Stimulated activated memory B cell treated with anti-CD40 and anti-IgM and Interleukin-4, amounts not matched to agents 10 μg/mL and 1 μg/mL and 100 μg/mL, for 72 hours (primary cell): ENCODE measurements around the gene TP63.

Experiments used
- ATAC-seq: fragments of 150-1000 bp; cut with Tn5 transposase; 2 replicates; pipeline ENCODE4 v1.10.0; 2021
- H3K27ac Mint-ChIP-seq: one replicate; pipeline ENCODE4 v1.8.0; 2022; ENCODE audit warnings: mild to moderate bottlenecking, mixed read lengths
- H3K27me3 Mint-ChIP-seq: one replicate; pipeline ENCODE4 v1.8.0; 2022; ENCODE audit warnings: mixed read lengths
- H3K36me3 Mint-ChIP-seq: one replicate; pipeline ENCODE4 v1.8.0; 2022; ENCODE audit warnings: mixed read lengths
- H3K4me1 Mint-ChIP-seq: one replicate; pipeline ENCODE4 v1.8.0; 2022; ENCODE audit warnings: mixed read lengths
- H3K4me3 Mint-ChIP-seq: one replicate; pipeline ENCODE4 v1.8.0; 2022; ENCODE audit warnings: mild to moderate bottlenecking, moderate library complexity, mixed read lengths
- H3K9me3 Mint-ChIP-seq: one replicate; pipeline ENCODE4 v1.8.0; 2022; ENCODE audit warnings: mixed read lengths

TP63 gene

DNA sequence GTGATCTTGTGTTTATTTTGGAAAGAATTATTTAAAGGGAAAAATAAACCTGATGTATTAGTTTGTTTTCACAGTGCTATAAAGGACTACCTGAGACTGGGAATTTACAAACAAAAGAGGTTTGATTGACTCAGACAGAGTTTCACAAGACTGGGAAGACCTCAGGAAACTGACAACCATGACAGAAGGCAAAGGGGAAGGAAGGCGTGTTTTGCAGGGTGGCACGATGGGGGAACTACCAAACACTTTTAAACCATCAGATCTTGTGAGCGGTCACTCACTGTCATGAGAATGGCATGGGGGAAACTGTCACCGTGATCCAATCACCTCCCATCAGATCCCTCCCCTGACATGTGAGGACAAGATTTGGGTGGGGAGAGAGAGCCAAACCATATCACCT lies 87.0 kb downstream of the TP63 start:
- Mint-ChIP-seq H3K36me3 (no peaks in the 10 kb centered on the region), H3K4me3 (no peak overlapping the region), H3K27ac (no peak overlapping the region), H3K9me3 (no peaks in the 10 kb centered on the region), H3K4me1 (no peaks in the 10 kb centered on the region), H3K27me3 (no peaks in the 10 kb centered on the region)
- ATAC-seq, result no peak

DNA sequence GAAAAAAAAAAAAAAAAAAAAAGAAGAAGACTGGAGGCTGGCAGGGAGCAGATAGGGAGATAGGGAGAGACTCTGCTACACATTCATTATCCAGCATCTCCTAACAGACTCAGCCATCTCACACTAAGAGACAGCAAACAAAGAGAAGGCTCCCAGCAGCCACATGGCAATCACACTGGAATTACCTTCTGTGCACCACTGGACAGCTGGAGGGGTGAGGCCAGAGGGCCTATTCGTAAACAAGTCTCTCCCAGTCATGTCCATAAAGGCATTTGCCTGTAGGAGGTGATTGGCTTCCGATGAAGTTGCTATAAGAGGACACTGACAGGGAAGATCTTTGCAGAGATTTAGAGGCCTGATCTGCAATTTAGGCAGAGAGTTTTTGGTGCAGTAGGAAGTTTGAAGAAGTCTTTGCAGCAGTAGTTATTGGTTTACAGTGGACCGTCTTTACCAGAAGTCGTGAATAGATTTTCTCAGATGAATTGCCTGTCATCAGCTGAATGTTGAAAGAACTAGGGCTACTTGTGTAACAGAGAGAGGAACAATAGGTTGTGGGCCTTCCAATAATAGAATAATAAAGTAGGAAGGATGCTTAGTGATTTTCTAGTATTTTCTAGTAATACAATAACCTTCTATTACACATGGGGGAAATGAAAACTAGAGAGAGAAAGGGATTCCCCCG lies 89.7 kb downstream of the TP63 start:
- Mint-ChIP-seq H3K27ac (no peak overlapping the region), H3K4me3 (no peak overlapping the region), H3K27me3 (no peaks in the 10 kb centered on the region), H3K9me3 (no peaks in the 10 kb centered on the region), H3K36me3 (no peaks in the 10 kb centered on the region), H3K4me1 (no peaks in the 10 kb centered on the region)
- no peak for ATAC-seq

DNA sequence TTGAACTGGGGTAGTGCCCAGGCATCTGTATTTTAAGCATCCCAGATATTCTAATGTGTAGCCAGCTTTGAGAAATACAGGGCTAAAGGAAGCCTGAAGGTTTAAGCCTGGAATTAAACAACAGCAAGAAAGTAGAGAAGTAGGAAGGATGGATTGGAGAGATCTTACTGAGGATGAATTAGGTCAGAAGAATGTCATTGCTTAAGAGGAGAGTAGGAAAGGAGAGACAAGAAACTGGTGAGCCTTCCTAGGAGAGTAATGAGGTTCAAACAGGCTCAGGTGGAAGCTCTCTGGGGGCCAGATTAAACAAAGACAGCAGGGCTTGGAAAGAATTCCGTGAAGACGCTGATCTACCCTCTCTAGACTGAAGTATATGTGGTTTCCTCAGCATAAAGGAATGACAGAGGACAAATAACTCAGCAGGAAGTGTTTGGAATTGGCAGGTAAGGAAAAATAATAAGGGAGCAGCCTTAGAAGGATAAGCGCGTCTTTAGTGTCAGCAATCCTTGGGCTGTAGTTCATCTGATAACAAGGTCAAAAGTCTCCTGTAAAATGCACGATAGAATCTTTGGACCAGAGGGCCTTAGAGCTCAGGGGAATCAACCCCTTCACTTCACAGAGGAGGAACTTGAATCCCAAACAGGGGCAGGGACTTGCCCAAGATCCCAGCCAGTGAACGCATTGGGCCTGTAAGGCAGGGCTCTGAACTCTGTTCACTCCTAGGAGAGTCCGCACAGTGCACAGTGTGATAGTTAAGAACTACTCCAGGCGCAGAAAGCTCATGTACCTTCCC lies 90.9 kb downstream of the TP63 start:
- Mint-ChIP-seq H3K9me3 (no peaks in the 10 kb centered on the region), H3K36me3 (no peaks in the 10 kb centered on the region), H3K27me3 (no peaks in the 10 kb centered on the region), H3K4me3 (no peak overlapping the region), H3K4me1 (no peaks in the 10 kb centered on the region), H3K27ac (no peak overlapping the region)
- ATAC-seq, result no peak

DNA sequence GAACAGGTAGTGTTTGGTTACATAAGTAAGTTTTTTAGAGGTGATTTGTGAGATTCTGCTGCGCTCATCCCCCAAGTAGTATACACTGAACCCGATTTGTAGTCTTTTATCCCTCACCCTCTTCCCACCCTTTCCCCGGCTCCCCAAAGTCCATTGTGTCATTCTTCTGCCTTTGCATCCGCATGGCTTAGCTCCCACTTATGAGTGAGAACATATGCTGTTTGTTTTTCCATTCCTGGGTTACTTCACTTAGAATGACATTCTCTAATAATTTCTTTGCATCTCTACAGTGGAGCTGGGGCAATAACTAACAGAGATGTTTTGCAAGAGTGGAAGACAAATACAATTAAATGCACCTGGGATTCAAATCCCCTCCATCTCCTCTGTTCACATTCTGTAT lies 93.2 kb downstream of the TP63 start:
- H3K27ac Mint-ChIP-seq, result no peak overlapping the region

DNA sequence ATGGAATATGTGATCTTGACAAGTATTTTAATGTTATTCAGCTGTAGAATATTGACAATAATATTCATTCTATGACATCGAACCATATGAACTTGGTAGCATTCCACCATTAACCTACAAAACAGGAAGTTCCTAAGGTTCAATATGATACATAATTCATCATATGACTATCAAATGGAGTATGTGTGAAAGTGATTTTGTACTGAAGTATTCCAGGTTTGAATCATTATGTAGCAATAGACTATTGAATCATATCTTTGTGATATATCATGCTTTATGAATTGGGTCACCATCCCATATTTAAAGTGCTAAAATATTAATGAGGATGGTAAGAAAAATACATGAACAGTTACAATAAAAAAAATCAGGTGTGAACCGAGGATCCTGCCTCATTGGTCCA lies 95.1 kb downstream of the TP63 start:
- Mint-ChIP-seq H3K9me3 (no peaks in the 10 kb centered on the region), H3K27ac (no peak overlapping the region), H3K4me3 (no peak overlapping the region), H3K27me3 (no peaks in the 10 kb centered on the region), H3K36me3 (no peaks in the 10 kb centered on the region), H3K4me1 (no peaks in the 10 kb centered on the region)
- no peak for ATAC-seq

More for the DNA sequence above, 93.2 kb downstream of the TP63 start:
- no peak for ATAC-seq
- H3K4me3 Mint-ChIP-seq, result no peak overlapping the region
- H3K27me3 Mint-ChIP-seq, result no peaks in the 10 kb centered on the region
- no peaks in the 10 kb centered on the region for H3K4me1 Mint-ChIP-seq
- no peaks in the 10 kb centered on the region for H3K9me3 Mint-ChIP-seq
- H3K36me3 Mint-ChIP-seq, result no peaks in the 10 kb centered on the region

DNA sequence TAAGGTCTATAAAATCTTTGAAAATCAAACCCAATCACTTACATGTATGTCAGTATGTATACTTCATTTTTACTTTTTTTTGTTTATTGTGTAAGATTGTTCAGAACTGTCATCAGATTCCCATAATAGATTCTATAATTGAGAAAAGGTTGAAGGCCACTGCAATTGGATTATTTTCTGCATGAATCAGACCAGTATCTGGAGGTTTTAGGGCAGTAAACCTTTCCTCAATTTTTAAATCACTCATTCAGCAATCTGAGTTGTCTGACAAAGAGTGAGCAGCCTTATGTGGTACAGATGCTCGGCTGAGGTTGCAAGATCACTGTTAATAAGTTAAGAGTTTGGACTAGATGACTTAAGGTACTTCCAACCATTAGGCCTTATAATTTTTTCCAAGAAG lies 96.0 kb downstream of the TP63 start:
- Mint-ChIP-seq H3K36me3 (no peaks in the 10 kb centered on the region), H3K9me3 (no peaks in the 10 kb centered on the region), H3K4me1 (no peaks in the 10 kb centered on the region), H3K27ac (no peak overlapping the region), H3K27me3 (no peaks in the 10 kb centered on the region), H3K4me3 (no peak overlapping the region)
- ATAC-seq, result no peak

DNA sequence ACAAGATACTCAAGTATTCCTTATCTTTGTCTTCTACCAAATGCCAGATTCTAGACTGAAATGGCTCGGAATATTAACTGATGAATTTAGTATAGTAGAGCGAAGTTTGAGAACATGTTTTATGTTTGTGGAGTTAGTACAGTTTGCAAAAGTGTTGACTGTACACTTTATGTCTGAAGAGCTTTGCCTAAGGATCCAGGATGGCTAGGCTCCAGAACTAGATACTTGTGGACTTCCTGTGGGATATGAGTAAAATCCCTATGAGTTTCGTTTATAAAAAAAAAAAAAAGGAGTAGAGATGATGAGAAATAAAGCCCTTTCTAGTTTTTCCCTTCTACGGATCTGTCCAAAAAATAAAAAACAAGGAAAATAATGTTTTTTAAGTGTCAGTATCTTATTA lies 96.7 kb downstream of the TP63 start:
- ATAC-seq, result no peak
- H3K36me3 Mint-ChIP-seq, result no peaks in the 10 kb centered on the region
- no peak overlapping the region for H3K4me3 Mint-ChIP-seq
- H3K27ac Mint-ChIP-seq, result no peak overlapping the region
- no peaks in the 10 kb centered on the region for H3K4me1 Mint-ChIP-seq
- no peaks in the 10 kb centered on the region for H3K27me3 Mint-ChIP-seq
- no peaks in the 10 kb centered on the region for H3K9me3 Mint-ChIP-seq

DNA sequence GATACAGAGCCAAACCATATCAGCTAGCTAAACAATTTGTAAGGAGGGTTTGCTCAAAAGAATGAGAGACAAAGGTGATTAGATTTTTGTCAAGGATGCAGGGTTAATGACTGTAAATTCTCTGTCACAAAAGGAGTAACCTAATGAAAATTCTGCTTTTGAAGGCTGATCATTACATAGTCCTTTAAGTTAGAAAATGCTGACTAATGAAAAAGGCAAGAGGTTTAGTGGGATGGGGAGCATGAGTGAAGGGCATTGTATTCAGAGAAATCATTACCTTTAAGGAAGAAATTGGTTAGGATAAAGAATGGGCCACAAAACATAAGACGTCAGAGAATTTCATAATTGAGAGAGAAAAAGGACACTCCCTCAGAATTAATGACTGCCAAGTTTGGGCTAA lies 97.7 kb downstream of the TP63 start:
- Mint-ChIP-seq H3K4me1 (no peaks in the 10 kb centered on the region), H3K27ac (no peak overlapping the region), H3K9me3 (no peaks in the 10 kb centered on the region), H3K27me3 (no peaks in the 10 kb centered on the region), H3K4me3 (no peak overlapping the region), H3K36me3 (no peaks in the 10 kb centered on the region)
- ATAC-seq, result no peak

DNA sequence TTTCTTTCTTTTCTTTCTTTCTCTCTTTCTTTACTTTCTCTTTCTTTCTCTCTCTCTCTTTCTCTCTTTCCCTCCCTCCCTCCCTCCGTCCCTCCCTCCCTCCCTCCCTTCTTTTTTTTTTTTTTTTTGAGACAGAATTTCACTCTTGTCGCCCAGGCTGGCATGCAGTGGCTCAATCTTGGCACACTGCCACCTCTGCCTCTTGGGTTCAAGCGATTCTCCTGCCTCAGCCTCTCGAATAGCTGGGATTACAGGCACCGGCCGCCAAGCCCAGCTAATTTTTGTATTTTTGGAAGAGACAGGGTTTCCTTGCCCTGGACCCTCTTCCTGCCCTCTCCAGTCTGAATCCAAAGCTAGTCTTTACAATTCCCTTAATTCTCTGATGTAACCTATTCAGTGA lies 102.9 kb downstream of the TP63 start:
- no peaks in the 10 kb centered on the region for H3K36me3 Mint-ChIP-seq
- no peaks in the 10 kb centered on the region for H3K9me3 Mint-ChIP-seq
- no peak overlapping the region for H3K4me3 Mint-ChIP-seq
- no peak for ATAC-seq
- H3K4me1 Mint-ChIP-seq, result no peaks in the 10 kb centered on the region
- no peak overlapping the region for H3K27ac Mint-ChIP-seq
- H3K27me3 Mint-ChIP-seq, result no peaks in the 10 kb centered on the region

DNA sequence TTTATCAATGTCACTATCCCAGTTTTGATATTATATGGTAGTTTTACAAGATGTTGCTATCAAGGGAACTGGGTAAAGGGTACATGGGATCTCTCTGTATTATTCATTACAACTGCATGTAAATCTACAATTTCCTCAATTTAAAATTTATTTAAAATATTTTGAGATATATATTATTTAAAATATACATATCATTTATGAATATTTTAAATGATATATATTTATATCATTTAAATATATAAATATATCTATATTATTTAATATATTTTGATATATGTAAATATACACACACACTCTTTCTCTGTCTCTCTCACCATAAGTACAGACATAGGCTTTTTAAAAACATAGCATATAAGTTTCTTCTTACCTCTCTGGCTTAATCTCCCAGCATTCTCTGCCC lies 104.7 kb downstream of the TP63 start:
- no peaks in the 10 kb centered on the region for H3K27me3 Mint-ChIP-seq
- H3K4me3 Mint-ChIP-seq, result no peak overlapping the region
- H3K27ac Mint-ChIP-seq, result no peak overlapping the region
- H3K36me3 Mint-ChIP-seq, result no peaks in the 10 kb centered on the region
- no peak for ATAC-seq
- no peaks in the 10 kb centered on the region for H3K9me3 Mint-ChIP-seq
- H3K4me1 Mint-ChIP-seq, result no peaks in the 10 kb centered on the region

DNA sequence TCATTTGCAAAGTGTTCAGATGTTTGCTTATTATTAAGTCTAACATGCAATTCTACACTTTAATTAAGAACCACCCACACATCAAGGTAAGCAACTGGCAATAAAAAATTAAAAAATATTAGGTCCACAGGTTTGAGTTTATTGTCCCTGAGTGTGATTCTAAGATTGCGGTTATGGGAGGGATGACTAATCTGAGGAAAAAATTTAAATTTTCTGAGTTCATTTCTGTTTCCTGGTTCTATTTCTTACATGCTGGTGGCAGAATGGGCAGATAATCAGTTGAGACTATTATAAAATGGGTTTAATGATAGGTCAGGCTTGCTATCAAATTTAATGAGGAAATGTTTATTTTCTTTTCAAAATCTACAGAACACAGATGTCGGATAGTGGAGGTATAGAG lies 105.9 kb downstream of the TP63 start:
- no peak overlapping the region for H3K4me3 Mint-ChIP-seq
- no peaks in the 10 kb centered on the region for H3K9me3 Mint-ChIP-seq
- H3K27me3 Mint-ChIP-seq, result no peaks in the 10 kb centered on the region
- H3K4me1 Mint-ChIP-seq, result no peaks in the 10 kb centered on the region
- H3K27ac Mint-ChIP-seq, result no peak overlapping the region
- H3K36me3 Mint-ChIP-seq, result no peaks in the 10 kb centered on the region
- ATAC-seq, result no peak

DNA sequence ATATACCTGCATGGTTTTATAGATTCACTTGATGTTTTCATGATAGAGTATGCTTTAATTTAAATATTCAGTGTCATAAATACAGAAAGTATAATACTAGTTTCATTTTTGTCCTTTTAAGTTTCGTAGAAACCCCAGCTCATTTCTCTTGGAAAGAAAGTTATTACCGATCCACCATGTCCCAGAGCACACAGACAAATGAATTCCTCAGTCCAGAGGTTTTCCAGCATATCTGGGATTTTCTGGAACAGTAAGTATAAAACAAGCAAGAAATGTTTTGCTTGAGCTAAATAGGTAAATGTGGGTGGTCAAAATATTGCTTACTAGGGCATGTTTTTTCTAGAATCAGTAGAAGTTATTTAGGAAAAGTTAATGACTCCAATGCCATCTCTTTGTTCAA lies 106.4 kb downstream of the TP63 start:
- Mint-ChIP-seq H3K36me3 (no peaks in the 10 kb centered on the region), H3K9me3 (no peaks in the 10 kb centered on the region), H3K27ac (no peak overlapping the region), H3K4me1 (no peaks in the 10 kb centered on the region), H3K4me3 (no peak overlapping the region), H3K27me3 (no peaks in the 10 kb centered on the region)
- ATAC-seq, result no peak

DNA sequence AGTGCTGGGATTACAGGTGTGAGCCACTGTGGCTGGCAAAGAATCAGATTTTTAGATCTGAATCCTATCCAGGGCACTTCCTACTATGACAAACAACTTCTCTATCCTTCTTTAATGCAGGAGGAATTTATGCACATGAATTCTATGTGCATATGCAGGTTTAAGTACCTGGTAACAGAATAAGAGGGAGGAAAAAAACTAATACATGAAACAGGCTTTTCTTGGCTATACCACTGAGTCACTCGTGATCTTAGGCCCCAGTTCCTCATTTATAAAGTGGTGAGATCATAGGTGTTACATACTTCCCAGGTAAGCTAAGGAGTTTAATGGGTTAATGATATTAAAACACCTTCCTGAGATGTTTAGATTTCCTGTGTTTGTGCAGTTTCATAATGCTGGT lies 108.2 kb downstream of the TP63 start:
- Mint-ChIP-seq H3K4me1 (no peaks in the 10 kb centered on the region), H3K27me3 (no peaks in the 10 kb centered on the region), H3K36me3 (no peaks in the 10 kb centered on the region), H3K9me3 (peaks cover under 1% of the 10 kb centered on the region), H3K4me3 (no peak overlapping the region), H3K27ac (no peak overlapping the region)
- ATAC-seq, result no peak

DNA sequence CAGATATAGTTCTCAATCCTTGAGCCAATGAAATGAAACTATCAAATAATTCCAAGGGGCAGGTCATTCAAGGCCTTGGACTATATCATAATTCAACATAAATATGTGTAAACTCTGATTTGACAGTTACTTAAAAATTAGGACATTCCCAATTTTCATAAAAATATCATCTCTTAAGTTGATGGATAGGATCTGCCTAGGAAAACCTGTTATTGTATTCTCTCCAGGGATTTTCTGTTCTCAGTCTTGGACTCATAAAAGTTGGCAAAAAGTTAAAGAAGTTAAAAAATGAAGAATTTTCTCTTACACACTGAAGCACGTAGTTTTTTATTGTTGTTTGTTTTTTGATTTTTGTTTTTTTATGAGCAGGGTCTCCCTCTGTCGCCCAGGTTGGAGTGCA lies 109.0 kb downstream of the TP63 start:
- Mint-ChIP-seq H3K27me3 (no peaks in the 10 kb centered on the region), H3K27ac (no peak overlapping the region), H3K9me3 (peaks cover 4% of the 10 kb centered on the region), H3K4me3 (no peak overlapping the region), H3K36me3 (no peaks in the 10 kb centered on the region), H3K4me1 (no peaks in the 10 kb centered on the region)
- no peak for ATAC-seq

DNA sequence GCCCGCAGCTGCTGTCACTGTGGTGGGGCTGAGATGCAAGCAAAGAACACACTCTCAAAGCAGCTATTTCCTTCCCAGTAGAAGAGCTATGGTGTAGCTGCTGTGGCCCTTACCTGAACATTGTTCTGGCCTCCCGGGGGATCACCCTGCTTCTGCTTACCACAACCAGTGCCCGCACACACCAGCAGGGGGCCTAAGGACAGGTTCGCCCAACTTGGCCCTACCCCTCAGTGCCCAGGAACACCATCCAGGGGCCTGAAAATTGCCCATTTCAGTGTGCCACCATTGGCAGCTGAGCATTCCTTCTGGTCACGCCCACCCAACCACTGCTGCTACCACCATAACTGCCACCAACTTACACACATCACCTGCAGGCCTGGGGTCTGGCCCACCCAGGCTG lies 113.0 kb downstream of the TP63 start:
- Mint-ChIP-seq H3K9me3 (peaks cover 7% of the 10 kb centered on the region), H3K36me3 (no peaks in the 10 kb centered on the region), H3K27ac (no peak overlapping the region), H3K27me3 (no peaks in the 10 kb centered on the region), H3K4me3 (no peak overlapping the region), H3K4me1 (no peaks in the 10 kb centered on the region)
- no peak for ATAC-seq

DNA sequence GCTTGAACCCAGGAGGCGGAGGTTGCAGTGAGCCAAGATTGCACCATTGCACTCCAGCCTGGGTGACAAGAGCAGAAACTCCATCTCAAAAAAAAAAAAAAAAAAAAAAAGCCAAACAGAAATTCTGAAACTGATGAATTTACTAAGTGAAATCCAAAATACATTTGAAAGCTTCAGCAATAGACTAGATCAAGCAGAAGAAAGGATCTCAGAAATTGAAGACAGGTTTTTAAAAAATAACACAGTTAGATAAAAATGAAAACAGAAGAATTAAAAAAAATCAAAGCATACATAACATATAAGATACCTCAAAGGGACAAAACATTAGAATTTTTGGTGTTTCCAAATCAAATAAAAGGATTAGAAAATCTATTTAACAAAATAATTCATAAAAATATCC lies 114.4 kb downstream of the TP63 start:
- Mint-ChIP-seq H3K27me3 (no peaks in the 10 kb centered on the region), H3K4me1 (no peaks in the 10 kb centered on the region), H3K36me3 (no peaks in the 10 kb centered on the region), H3K9me3 (peaks cover 10% of the 10 kb centered on the region), H3K27ac (no peak overlapping the region), H3K4me3 (no peak overlapping the region)
- ATAC-seq, result no peak
